MV-4-11 (cell line): Measurements from ENCODE around the gene SCO2.

Experiments used
- DNase-seq: peaks from one replicate; lab custom pipeline; 2025; lab: John Stamatoyannopoulos, UW

The SCO2 gene

GRCh38 chr22:50476868-50477267, 48.5 kb downstream of the SCO2 start:
- no peak for DNase-seq

DNA sequence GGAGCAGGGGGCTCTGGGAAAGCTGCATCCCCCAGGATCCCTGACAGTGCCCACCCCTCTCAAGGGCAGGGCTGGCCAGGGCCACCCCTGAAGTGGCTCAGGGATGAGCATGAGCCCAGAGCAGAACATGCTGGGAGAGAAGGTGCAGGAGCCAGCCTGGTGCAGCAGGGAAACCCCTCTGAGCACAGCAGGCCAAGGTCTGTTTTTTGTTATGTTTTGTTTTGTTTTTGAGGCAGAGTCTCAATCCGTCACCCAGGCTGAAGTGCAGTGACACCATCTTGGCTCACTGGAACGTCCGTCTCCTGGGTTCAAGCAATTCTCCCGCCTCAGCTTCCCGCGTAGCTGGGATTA, 49.8 kb downstream of the SCO2 start:
- no peak for DNase-seq

GRCh38 chr22:50474710-50475651, 50.4 kb downstream of the SCO2 start, which contains the start of gene SBF1:
Gene SBF1, minus strand, starts transcription at chr22:50475035. Its CDS starts 195 bp downstream, at chr22:50474840.
- peak; percentile 75 for DNase-seq

- DNase-seq = no peak
These were observed 51.3 kb downstream of the SCO2 start for GRCh38 chr22:50473855-50474671.
